ENCODE results near the gene UHMK1.

- TF ChIP-seq CTCF (conservative IDR thresholded peaks at IDR 0.05 in 1 of 2, IDR thresholded peaks at IDR 0.05 in 1 of 2; ENCODE audit: low read depth in 1 of 2, low read length in 2 of 2) (no peak), EZH2 (IDR thresholded peaks at IDR 0.05; ENCODE audit: low read length, missing control alignments) (no peak)
Measured at GRCh38 chr1:162471290-162471853, 26.2 kb upstream of the UHMK1 start.

Data from fibroblast of lung (primary cell).